LNCaP clone FGC (cell line): ENCODE results near the gene ITGB5.
A peak's percentile ranks its signal among the peaks of the same experiment; 100 is the strongest.

Source experiments
- DNase-seq: peaks from one replicate; pipeline ENCODE4 v3.0.0-alpha.2; 2011; ENCODE audit warnings: low read depth
- H3K4me3 ChIP-seq: 2 replicates; pipeline ENCODE4 v1.5.1; 2011; ENCODE audit warnings: mild to moderate bottlenecking, low read depth, low read length, control low read depth
- CTCF ChIP-seq: IDR thresholded peaks from 2 replicates; pipeline ENCODE4 v1.5.1; 2012; ENCODE audit warnings: mild to moderate bottlenecking; ENCODE audit not compliant: control insufficient read depth, insufficient read depth; ENCODE audit errors: extremely low read depth

ITGB5 gene

GRCh38 chr3:124895756-124896155 is 8.6 kb upstream of the ITGB5 start:
- TF ChIP-seq CTCF = no peak
- no peak for DNase-seq
- H3K4me3 ChIP-seq = no peak overlapping the region

- no peak overlapping the region for H3K4me3 ChIP-seq
- TF ChIP-seq CTCF = no peak
- DNase-seq = no peak
Measured at GRCh38 chr3:124893526-124893925, 6.4 kb upstream of the ITGB5 start.

GRCh38 chr3:124890573-124891190 is 3.5 kb upstream of the ITGB5 start:
- no peak for DNase-seq
- no peak overlapping the region for H3K4me3 ChIP-seq
- no peak for TF ChIP-seq CTCF

GRCh38 chr3:124888482-124889441 is 1.6 kb upstream of the ITGB5 start:
- no peak for DNase-seq
- TF ChIP-seq CTCF = no peak
- H3K4me3 ChIP-seq = no peak overlapping the region

- H3K4me3 ChIP-seq = peak overlapping the region; percentile 61
- TF ChIP-seq CTCF = no peak
- DNase-seq = no peak
Measured at GRCh38 chr3:124887932-124888298, 750 bp upstream of the ITGB5 start.

- no peak for TF ChIP-seq CTCF
- DNase-seq = no peak
Measured at GRCh38 chr3:124886168-124887056, 753 bp downstream of the ITGB5 start.

More at GRCh38 chr3:124886168-124887056, 753 bp downstream of the ITGB5 start:
- peak overlapping the region; percentile 61 for H3K4me3 ChIP-seq
